Stimulated activated naive B cell treated with anti-CD40 and anti-IgM and Interleukin-4, amounts not matched to agents 10 μg/mL and 1 μg/mL and 100 μg/mL, for 72 hours (primary cell): Measurements from ENCODE around the gene MAN1A2.

Experiments used
- ATAC-seq, 2 donors: fragments of 150-1000 bp; cut with Tn5 transposase; replicated peaks; 2 replicates each; pipeline ENCODE4 v1.10.0; 2021; ENCODE audit warnings: moderate library complexity in 1 of 2
- DNase-seq: peaks from one replicate; pipeline ENCODE4 v3.0.0; 2021
- H3K27ac Mint-ChIP-seq: one replicate; pipeline ENCODE4 v1.8.0; 2022; ENCODE audit warnings: mild to moderate bottlenecking, mixed read lengths
- H3K27me3 Mint-ChIP-seq, 2 donors: one replicate each; pipeline ENCODE4 v1.8.0; 2022; ENCODE audit warnings: mixed read lengths in 2 of 2
- H3K36me3 Mint-ChIP-seq, 2 donors: one replicate each; pipeline ENCODE4 v1.8.0; 2022; ENCODE audit warnings: mixed read lengths in 2 of 2, mild to moderate bottlenecking in 1 of 2
- H3K4me1 Mint-ChIP-seq, 2 donors: one replicate each; pipeline ENCODE4 v1.8.0; 2022; ENCODE audit warnings: mixed read lengths in 2 of 2, mild to moderate bottlenecking in 1 of 2
- H3K4me3 Mint-ChIP-seq, 2 donors: one replicate each; pipeline ENCODE4 v1.8.0; 2022; ENCODE audit warnings: mild to moderate bottlenecking in 2 of 2, mixed read lengths in 2 of 2, moderate library complexity in 1 of 2
- H3K9me3 Mint-ChIP-seq, 2 donors: one replicate each; pipeline ENCODE4 v1.8.0; 2022; ENCODE audit warnings: mixed read lengths in 2 of 2, mild to moderate bottlenecking in 1 of 2

The MAN1A2 gene

GRCh38 chr1:117398957-117399356 is 31.7 kb downstream of the MAN1A2 start:
- H3K4me3 Mint-ChIP-seq: no peak overlapping the region
- no peaks in the 10 kb centered on the region for H3K27me3 Mint-ChIP-seq
- DNase-seq (no peak), ATAC-seq (no peak)
- H3K9me3 Mint-ChIP-seq: peaks cover 4 to 5% of the 10 kb centered on the region in 2 donors
- peaks cover 20 to 26% of the 10 kb centered on the region in 2 donors for H3K36me3 Mint-ChIP-seq
- no peak overlapping the region for H3K27ac Mint-ChIP-seq
- peaks cover 29 to 38% of the 10 kb centered on the region in 2 donors for H3K4me1 Mint-ChIP-seq

- Mint-ChIP-seq H3K4me3 (no peak overlapping the region), H3K27ac (no peak overlapping the region), H3K36me3 (peaks cover 29 to 37% of the 10 kb centered on the region in 2 donors), H3K4me1 (peaks cover 23 to 31% of the 10 kb centered on the region in 2 donors), H3K27me3 (no peaks in the 10 kb centered on the region), H3K9me3 (peaks cover 4 to 5% of the 10 kb centered on the region in 2 donors)
- no peak for DNase-seq
- ATAC-seq: no peak
Observed at GRCh38 chr1:117401761-117402160, 34.5 kb downstream of the MAN1A2 start.

DNA sequence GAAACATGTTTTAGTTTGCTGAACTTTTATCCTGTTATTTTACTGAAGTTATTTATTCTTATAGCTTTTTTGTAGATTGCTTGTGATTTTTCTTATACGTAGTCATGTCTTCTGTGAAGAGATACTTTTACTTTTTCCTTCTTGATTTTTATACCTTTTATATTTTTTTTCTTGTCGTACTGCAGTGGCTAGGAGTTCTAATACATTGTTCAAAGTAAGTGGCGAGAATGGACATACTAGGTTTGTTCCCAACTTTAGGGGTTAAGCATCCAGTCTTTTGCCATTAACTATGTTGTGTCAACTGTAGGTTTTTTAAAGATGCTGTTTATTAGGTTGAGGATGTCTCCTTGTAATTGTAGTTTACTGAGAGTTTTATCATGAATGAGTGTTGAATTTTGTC is 36.3 kb downstream of the MAN1A2 start:
- H3K4me1 Mint-ChIP-seq: peaks cover 20 to 25% of the 10 kb centered on the region in 2 donors
- no peak for DNase-seq
- H3K36me3 Mint-ChIP-seq: peaks cover 37 to 42% of the 10 kb centered on the region in 2 donors
- H3K9me3 Mint-ChIP-seq: peaks cover 4 to 5% of the 10 kb centered on the region in 2 donors
- no peak overlapping the region for H3K4me3 Mint-ChIP-seq
- no peak overlapping the region for H3K27ac Mint-ChIP-seq
- ATAC-seq: no peak
- no peaks in the 10 kb centered on the region for H3K27me3 Mint-ChIP-seq

GRCh38 chr1:117405042-117405441 is 37.8 kb downstream of the MAN1A2 start:
- Mint-ChIP-seq H3K27ac (no peak overlapping the region), H3K4me1 (peaks cover 6 to 16% of the 10 kb centered on the region in 2 donors), H3K27me3 (no peaks in the 10 kb centered on the region), H3K9me3 (peaks cover 4 to 5% of the 10 kb centered on the region in 2 donors), H3K36me3 (peaks cover 36 to 48% of the 10 kb centered on the region in 2 donors), H3K4me3 (no peak overlapping the region)
- ATAC-seq (no peak), DNase-seq (no peak)

DNA sequence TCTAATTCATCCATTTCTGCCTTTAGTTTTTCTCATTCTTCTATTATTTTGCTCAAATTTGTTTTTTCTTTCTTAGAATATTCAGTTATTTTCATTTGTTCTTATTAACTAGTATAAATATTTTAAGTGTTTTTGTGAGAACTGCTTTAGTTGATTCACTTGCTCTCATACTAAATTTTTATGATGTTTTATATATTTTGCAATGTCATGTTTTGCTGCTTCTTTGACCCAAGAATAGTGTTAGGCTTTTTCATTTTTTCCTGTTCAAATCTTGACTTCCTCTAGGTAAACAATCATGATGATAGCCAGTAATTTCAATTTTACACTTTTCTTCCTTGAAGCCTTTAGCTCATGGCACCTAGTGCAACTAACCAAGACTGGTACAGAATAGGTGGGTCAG is 45.2 kb downstream of the MAN1A2 start:
- ATAC-seq: no peak
- peaks cover 9 to 30% of the 10 kb centered on the region in 2 donors for H3K4me1 Mint-ChIP-seq
- no peak for DNase-seq
- H3K27me3 Mint-ChIP-seq: no peaks in the 10 kb centered on the region
- H3K9me3 Mint-ChIP-seq: no peaks in the 10 kb centered on the region
- no peak overlapping the region for H3K27ac Mint-ChIP-seq
- H3K36me3 Mint-ChIP-seq: peaks cover 26 to 42% of the 10 kb centered on the region in 2 donors
- H3K4me3 Mint-ChIP-seq: no peak overlapping the region

GRCh38 chr1:117413412-117413811 is 46.2 kb downstream of the MAN1A2 start:
- H3K36me3 Mint-ChIP-seq: peaks cover 20 to 41% of the 10 kb centered on the region in 2 donors

GRCh38 chr1:117414943-117415342 is 47.7 kb downstream of the MAN1A2 start:
- no peak for ATAC-seq
- Mint-ChIP-seq H3K4me3 (no peak overlapping the region), H3K27me3 (no peaks in the 10 kb centered on the region), H3K9me3 (no peaks in the 10 kb centered on the region), H3K27ac (no peak overlapping the region), H3K4me1 (peaks cover 12 to 31% of the 10 kb centered on the region in 2 donors), H3K36me3 (peaks cover 16 to 39% of the 10 kb centered on the region in 2 donors)
- DNase-seq: no peak

More at GRCh38 chr1:117413412-117413811, 46.2 kb downstream of the MAN1A2 start:
- no peak overlapping the region for H3K4me3 Mint-ChIP-seq
- DNase-seq: no peak
- H3K27me3 Mint-ChIP-seq: no peaks in the 10 kb centered on the region
- H3K9me3 Mint-ChIP-seq: no peaks in the 10 kb centered on the region
- no peak overlapping the region for H3K27ac Mint-ChIP-seq
- peaks cover 9 to 30% of the 10 kb centered on the region in 2 donors for H3K4me1 Mint-ChIP-seq
- ATAC-seq: no peak

GRCh38 chr1:117416004-117416403 is 48.8 kb downstream of the MAN1A2 start:
- no peak for DNase-seq
- H3K4me1 Mint-ChIP-seq: peaks cover 14 to 31% of the 10 kb centered on the region in 2 donors
- H3K9me3 Mint-ChIP-seq: no peaks in the 10 kb centered on the region
- no peak overlapping the region for H3K27ac Mint-ChIP-seq
- no peak overlapping the region for H3K4me3 Mint-ChIP-seq
- no peaks in the 10 kb centered on the region for H3K27me3 Mint-ChIP-seq
- no peak for ATAC-seq
- H3K36me3 Mint-ChIP-seq: peaks cover 19 to 43% of the 10 kb centered on the region in 2 donors

DNA sequence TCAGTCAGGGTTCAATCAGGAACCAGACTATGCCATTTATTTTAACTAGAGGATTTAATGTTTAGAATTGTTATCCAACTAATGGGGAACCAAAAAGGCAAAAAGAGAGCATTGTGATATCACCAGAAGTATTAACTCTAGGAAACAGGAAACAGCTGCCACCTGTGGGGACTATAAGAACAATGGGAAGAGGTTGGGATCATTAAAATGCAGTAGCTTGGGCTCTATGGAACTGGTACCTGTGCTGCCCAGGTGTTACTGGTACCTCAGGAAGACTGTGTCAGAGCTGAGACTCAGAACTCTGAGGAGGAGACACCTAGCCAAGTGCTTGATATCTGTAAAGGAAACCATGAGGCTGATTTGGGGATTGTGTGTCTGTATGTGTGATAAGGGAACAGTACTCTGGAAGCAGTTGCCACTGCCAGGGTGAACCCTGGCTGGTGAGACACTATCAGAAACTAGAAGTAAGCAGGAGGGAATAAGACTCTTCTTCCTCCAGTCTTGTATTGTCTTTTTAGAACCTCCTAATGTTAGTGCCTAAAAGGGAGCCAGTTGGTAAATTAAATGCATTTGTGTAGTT is 49.4 kb downstream of the MAN1A2 start:
- Mint-ChIP-seq H3K27me3 (no peaks in the 10 kb centered on the region), H3K4me3 (no peak overlapping the region), H3K27ac (no peak overlapping the region), H3K9me3 (no peaks in the 10 kb centered on the region), H3K4me1 (peaks cover 14 to 31% of the 10 kb centered on the region in 2 donors), H3K36me3 (peaks cover 19 to 45% of the 10 kb centered on the region in 2 donors)
- DNase-seq (no peak), ATAC-seq (no peak)

DNA sequence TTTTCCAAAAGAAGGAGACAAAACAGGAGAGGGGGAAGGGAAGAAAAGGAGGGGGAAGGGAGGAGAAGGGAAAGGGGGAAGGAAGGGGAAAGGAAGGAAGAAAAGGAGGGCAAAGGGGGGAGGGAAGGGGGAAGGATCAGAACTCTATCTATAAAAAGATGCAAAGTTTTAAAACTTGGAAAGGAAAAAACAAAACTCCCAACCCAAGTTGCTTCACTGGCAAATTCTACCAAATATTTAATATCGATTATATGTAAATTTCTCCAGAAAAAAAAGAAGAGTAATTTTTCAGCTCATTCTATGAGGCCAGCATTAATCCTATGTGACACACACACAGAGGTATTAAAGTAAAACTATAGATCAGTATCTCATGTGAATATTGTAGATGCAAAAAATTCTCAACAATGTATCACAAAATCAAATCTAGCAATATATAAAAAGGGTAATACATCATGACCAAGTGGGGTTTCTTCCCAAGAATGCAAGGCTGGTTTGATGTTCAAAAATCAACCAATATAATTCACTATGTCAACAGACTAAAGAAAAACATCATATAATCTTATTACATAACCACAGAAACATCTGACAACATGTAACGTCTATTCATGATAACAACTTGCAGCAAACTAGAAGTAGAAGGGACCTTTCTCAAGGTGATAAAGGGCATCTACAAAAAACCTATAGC is 57.9 kb downstream of the MAN1A2 start:
- DNase-seq: no peak
- H3K4me1 Mint-ChIP-seq: peaks cover 0 to under 1% of the 10 kb centered on the region in 2 donors
- no peak for ATAC-seq
- no peak overlapping the region for H3K4me3 Mint-ChIP-seq
- peaks cover 13 to 14% of the 10 kb centered on the region in 2 donors for H3K9me3 Mint-ChIP-seq
- H3K36me3 Mint-ChIP-seq: peaks cover 29 to 50% of the 10 kb centered on the region in 2 donors
- H3K27ac Mint-ChIP-seq: no peak overlapping the region
- no peaks in the 10 kb centered on the region for H3K27me3 Mint-ChIP-seq

DNA sequence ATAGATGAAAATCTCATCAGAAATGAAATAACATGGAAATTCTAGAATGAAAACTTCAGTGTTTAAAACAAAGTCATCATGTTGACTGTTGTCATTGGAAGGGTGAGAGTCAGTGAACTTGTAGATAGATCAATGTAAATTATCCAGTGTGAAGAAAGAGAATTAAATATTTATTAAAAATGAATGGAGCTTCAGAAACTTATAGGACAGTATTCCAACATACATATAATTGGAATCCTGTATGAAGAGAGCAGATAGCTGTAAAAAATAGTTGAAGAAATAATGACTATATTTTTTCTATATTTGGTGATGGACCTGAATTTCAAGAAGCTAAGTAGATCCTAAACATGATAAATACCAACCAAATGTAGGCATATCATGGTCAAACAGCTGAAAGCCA is 60.0 kb downstream of the MAN1A2 start:
- H3K4me1 Mint-ChIP-seq: no peaks in the 10 kb centered on the region
- H3K36me3 Mint-ChIP-seq: peaks cover 28 to 42% of the 10 kb centered on the region in 2 donors
- no peaks in the 10 kb centered on the region for H3K27me3 Mint-ChIP-seq
- DNase-seq (no peak), ATAC-seq (no peak)
- peaks cover 13 to 14% of the 10 kb centered on the region in 2 donors for H3K9me3 Mint-ChIP-seq
- no peak overlapping the region for H3K27ac Mint-ChIP-seq
- no peak overlapping the region for H3K4me3 Mint-ChIP-seq

DNA sequence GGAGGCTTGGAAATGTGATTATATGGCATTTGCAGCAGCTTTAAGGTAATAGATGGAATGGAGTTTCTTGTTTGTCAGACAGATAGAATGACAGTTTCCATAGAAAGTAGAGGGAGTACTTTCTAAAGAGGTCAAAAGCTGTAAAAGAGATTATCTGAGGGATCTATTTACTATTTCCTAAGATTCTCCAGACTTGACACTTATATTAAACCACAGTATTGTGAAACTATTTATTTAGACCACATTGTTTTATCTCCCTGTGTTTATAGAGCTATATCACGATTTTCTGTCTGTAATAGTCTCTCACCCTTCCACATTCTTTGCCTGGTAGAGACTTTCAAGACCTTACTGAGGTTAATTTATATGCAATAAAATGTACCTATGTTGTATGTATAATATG is 66.7 kb downstream of the MAN1A2 start:
- Mint-ChIP-seq H3K36me3 (peaks cover 0 to 9% of the 10 kb centered on the region in 2 donors), H3K9me3 (no peaks in the 10 kb centered on the region), H3K27me3 (no peaks in the 10 kb centered on the region), H3K4me3 (no peak overlapping the region), H3K27ac (no peak overlapping the region), H3K4me1 (peaks cover 0 to 8% of the 10 kb centered on the region in 2 donors)
- no peak for ATAC-seq
- DNase-seq: no peak

GRCh38 chr1:117436513-117436912 is 69.3 kb downstream of the MAN1A2 start:
- H3K27ac Mint-ChIP-seq: no peak overlapping the region
- peaks cover 0 to 9% of the 10 kb centered on the region in 2 donors for H3K36me3 Mint-ChIP-seq
- no peak for DNase-seq
- H3K4me3 Mint-ChIP-seq: no peak overlapping the region
- H3K9me3 Mint-ChIP-seq: no peaks in the 10 kb centered on the region
- H3K27me3 Mint-ChIP-seq: no peaks in the 10 kb centered on the region
- peaks cover 0 to 13% of the 10 kb centered on the region in 2 donors for H3K4me1 Mint-ChIP-seq
- ATAC-seq: no peak

- Mint-ChIP-seq H3K4me3 (no peak overlapping the region), H3K27me3 (no peaks in the 10 kb centered on the region), H3K36me3 (peaks cover 53 to 62% of the 10 kb centered on the region in 2 donors), H3K4me1 (no peaks in the 10 kb centered on the region), H3K9me3 (peaks cover 14 to 17% of the 10 kb centered on the region in 2 donors), H3K27ac (no peak overlapping the region)
- ATAC-seq (no peak), DNase-seq (no peak)
Observed at GRCh38 chr1:117447661-117448060, 80.4 kb downstream of the MAN1A2 start.

DNA sequence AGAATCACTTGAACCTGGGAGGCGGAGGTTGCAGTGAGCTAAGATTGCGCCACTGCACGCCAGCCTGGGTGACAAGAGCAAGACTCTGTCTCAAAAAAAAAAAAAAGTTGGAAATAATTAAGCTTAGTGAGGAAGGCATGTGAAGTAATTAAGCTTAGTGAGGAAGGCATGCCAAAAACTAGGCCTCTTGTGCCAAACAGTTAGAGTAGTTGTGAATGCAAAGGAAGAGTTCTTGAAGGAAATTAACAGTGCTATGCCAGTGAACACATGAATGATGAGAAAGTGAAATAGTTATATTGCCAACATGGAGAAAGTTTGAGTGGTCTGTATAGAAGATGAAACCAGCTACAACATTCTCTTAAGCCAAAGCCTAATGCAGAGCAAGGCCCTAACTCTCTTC is 85.0 kb downstream of the MAN1A2 start:
- H3K27ac Mint-ChIP-seq: no peak overlapping the region
- ATAC-seq (no peak), DNase-seq (no peak)
- H3K4me1 Mint-ChIP-seq: no peaks in the 10 kb centered on the region
- H3K27me3 Mint-ChIP-seq: no peaks in the 10 kb centered on the region
- H3K4me3 Mint-ChIP-seq: no peak overlapping the region
- peaks cover 10 to 13% of the 10 kb centered on the region in 2 donors for H3K9me3 Mint-ChIP-seq
- peaks cover 45 to 59% of the 10 kb centered on the region in 2 donors for H3K36me3 Mint-ChIP-seq
